Cardiac muscle cell (in vitro differentiated cells and primary cell): ENCODE data around the gene GJA3. TPM values are rescaled to one million over a fixed set of nuclear protein-coding genes. Genes with fewer than 3 reads are reported as not detected.

Source experiments
- DNase-seq, 2 donors: peaks; one replicate each; pipeline versions ENCODE4 v3.0.0 to v3.0.0-alpha.2; 2010 to 2017; ENCODE audit warnings: low read depth in 1 of 2, low spot score in 1 of 2
- H3K27ac ChIP-seq: fragments of 200-600 bp; sonication (generic); 2 replicates; pipeline ENCODE4 v1.5.1; 2016
- H3K27me3 ChIP-seq: fragments of 200-600 bp; sonication (generic); 2 replicates; pipeline ENCODE4 v1.6.0; 2016; ENCODE audit warnings: control low read depth
- H3K36me3 ChIP-seq: fragments of 200-600 bp; sonication (generic); 2 replicates; pipeline ENCODE4 v1.5.1; 2016; ENCODE audit warnings: control low read depth
- H3K4me1 ChIP-seq: fragments of 200-600 bp; sonication (generic); 2 replicates; pipeline ENCODE4 v1.8.1; 2017; ENCODE audit warnings: low read depth, mild to moderate bottlenecking, mixed run types
- H3K4me3 ChIP-seq: fragments of 200-600 bp; sonication (generic); 2 replicates; pipeline ENCODE4 v1.5.1; 2016; ENCODE audit warnings: mild to moderate bottlenecking
- H3K9me3 ChIP-seq: fragments of 200-600 bp; sonication (generic); 2 replicates; pipeline ENCODE4 v1.5.1; 2017; ENCODE audit warnings: low read depth, mild to moderate bottlenecking, control low read depth
- CTCF ChIP-seq: IDR thresholded peaks from 2 replicates; pipeline ENCODE4 v1.5.1; 2012; ENCODE audit warnings: low read depth, mild to moderate bottlenecking, low read length
- polyA plus RNA-seq: library from polyadenylated mRNA; unstranded; fragments of >200 nt; fragmentation: Nextera tagmentation; extraction: Ambion mirVana; gene quantifications from 2 replicates; pipeline ENCODE4 v1.2.1, GENCODE V29; 2016
- total RNA-seq: library from RNA; depleted of rRNA; stranded (reverse); fragments of >200 nt; gene quantifications from 2 replicates; pipeline ENCODE4 v1.2.3, GENCODE V29; 2016

Gene GJA3
- total RNA-seq (189 and 201 TPM in 2 replicates), polyA plus RNA-seq (123 and 136 TPM in 2 replicates)

GRCh38 chr13:20160306-20161274, at the start of gene GJA3:
Gene GJA3 (minus strand): TSS chr13:20161052. CDS start chr13:20143288, 17,764 bp downstream.
- H3K4me3 ChIP-seq, result peak within 1 kb of the TSS; percentile 94
- H3K27me3 ChIP-seq, result peaks cover 3% of the 10 kb centered on the region
- H3K36me3 ChIP-seq, result no peaks in the 10 kb centered on the region
- no peak for TF ChIP-seq CTCF
- peaks cover 4% of the 10 kb centered on the region for H3K4me1 ChIP-seq
- peak within 1 kb of the TSS; percentile 87 for H3K27ac ChIP-seq
- no peaks in the 10 kb centered on the region for H3K9me3 ChIP-seq
- DNase-seq, result peak; percentile 22 to 86

- H3K4me1 ChIP-seq, result no peaks in the 10 kb centered on the region
- H3K27ac ChIP-seq, result no peak overlapping the region
- H3K27me3 ChIP-seq, result no peaks in the 10 kb centered on the region
- H3K36me3 ChIP-seq, result no peaks in the 10 kb centered on the region
- H3K4me3 ChIP-seq, result no peak overlapping the region
- DNase-seq, result no peak
- no peak for TF ChIP-seq CTCF
- no peaks in the 10 kb centered on the region for H3K9me3 ChIP-seq
These were observed 49.1 kb upstream of the GJA3 start for GRCh38 chr13:20209948-20210347.

GRCh38 chr13:20206698-20207235, 45.9 kb upstream of the GJA3 start:
- Histone ChIP-seq H3K4me3 (no peak overlapping the region), H3K4me1 (no peaks in the 10 kb centered on the region), H3K27me3 (no peaks in the 10 kb centered on the region), H3K9me3 (no peaks in the 10 kb centered on the region), H3K36me3 (no peaks in the 10 kb centered on the region), H3K27ac (no peak overlapping the region)
- TF ChIP-seq CTCF, result no peak
- DNase-seq, result no peak

- H3K9me3 ChIP-seq, result peaks cover 3% of the 10 kb centered on the region
- H3K36me3 ChIP-seq, result no peaks in the 10 kb centered on the region
- H3K27me3 ChIP-seq, result no peaks in the 10 kb centered on the region
- DNase-seq, result no peak
- no peaks in the 10 kb centered on the region for H3K4me1 ChIP-seq
- H3K4me3 ChIP-seq, result no peak overlapping the region
- no peak for TF ChIP-seq CTCF
- no peak overlapping the region for H3K27ac ChIP-seq
These were observed 45.3 kb upstream of the GJA3 start for GRCh38 chr13:20206065-20206697.

GRCh38 chr13:20198781-20199180, 37.9 kb upstream of the GJA3 start:
- H3K27me3 ChIP-seq, result peaks cover 42% of the 10 kb centered on the region
- H3K4me1 ChIP-seq, result no peaks in the 10 kb centered on the region
- DNase-seq, result no peak
- H3K36me3 ChIP-seq, result no peaks in the 10 kb centered on the region
- H3K4me3 ChIP-seq, result no peak overlapping the region
- no peak overlapping the region for H3K27ac ChIP-seq
- H3K9me3 ChIP-seq, result peaks cover 3% of the 10 kb centered on the region
- no peak for TF ChIP-seq CTCF
